Myocyte (in vitro differentiated cells): ENCODE measurements around the gene GZF1. TPM values are rescaled to one million over a fixed set of nuclear protein-coding genes. Genes with fewer than 3 reads are reported as not detected.

Experiments used
- total RNA-seq: library from RNA; depleted of rRNA; stranded (reverse); fragments of >200 nt; gene quantifications from 2 replicates; pipeline ENCODE4 v1.2.3, GENCODE V29; 2014

GZF1 gene
- total RNA-seq, 1 donor from 2014 or later: 27.8 TPM

Other genes starting within 250 kb of the GZF1 start
- 26.1 and 28.3 TPM in 2 replicates for gene NXT1, start 11.4 kb upstream of the GZF1 start, total RNA-seq
- 12.8 and 14.2 TPM in 2 replicates for gene NAPB, start 59.3 kb downstream of the GZF1 start, total RNA-seq
- gene CSTL1, start 77.5 kb downstream of the GZF1 start, total RNA-seq: not detected in 2 replicates
- gene CST11, start 90.7 kb downstream of the GZF1 start, total RNA-seq: not detected in 2 replicates
- gene CST8, start 128.9 kb downstream of the GZF1 start, total RNA-seq: not detected in 2 replicates
- gene CST9L, start 206.3 kb downstream of the GZF1 start, total RNA-seq: not detected in 2 replicates
- not detected in 2 replicates for gene CST9, start 243.7 kb downstream of the GZF1 start, total RNA-seq